ENCODE data around the gene ACSF3.

ACSF3 gene

GRCh38 chr16:89055894-89056555 is 37.6 kb upstream of the ACSF3 start:
- no peak overlapping the region for H3K9ac ChIP-seq (ENCODE audit: low read depth in 1 of 2, low read length in 2 of 2)
- peaks cover 0 to 5% of the 10 kb centered on the region in 2 donors for H3K27me3 ChIP-seq (ENCODE audit: control insufficient read depth in 1 of 2, insufficient read depth in 2 of 2, low read length in 2 of 2)
- H3K4me1 ChIP-seq (ENCODE audit: control insufficient read depth in 1 of 2, insufficient read depth in 2 of 2, low read length in 2 of 2) = no peaks in the 10 kb centered on the region

GRCh38 chr16:89056592-89056991 is 37.1 kb upstream of the ACSF3 start:
- Histone ChIP-seq H3K9ac (ENCODE audit: low read depth in 1 of 2, low read length in 2 of 2) (no peak overlapping the region), H3K27ac (ENCODE audit: low read depth, low read length) (no peak overlapping the region), H3K9me3 (ENCODE audit: control insufficient read depth in 1 of 2, low read length in 2 of 2) (no peaks in the 10 kb centered on the region), H3K4me3 (ENCODE audit: low read depth in 1 of 2, low read length in 2 of 2) (no peak overlapping the region), H3K27me3 (ENCODE audit: control insufficient read depth in 1 of 2, insufficient read depth in 2 of 2, low read length in 2 of 2) (peaks cover 0 to 5% of the 10 kb centered on the region in 2 donors), H3K36me3 (ENCODE audit: control insufficient read depth in 1 of 2, insufficient read depth in 2 of 2, low read length in 2 of 2) (no peaks in the 10 kb centered on the region), H3K4me1 (ENCODE audit: control insufficient read depth in 1 of 2, insufficient read depth in 2 of 2, low read length in 2 of 2) (no peaks in the 10 kb centered on the region)

More at GRCh38 chr16:89055894-89056555, 37.6 kb upstream of the ACSF3 start:
- Histone ChIP-seq H3K4me3 (ENCODE audit: low read depth in 1 of 2, low read length in 2 of 2) (no peak overlapping the region), H3K36me3 (ENCODE audit: control insufficient read depth in 1 of 2, insufficient read depth in 2 of 2, low read length in 2 of 2) (no peaks in the 10 kb centered on the region), H3K9me3 (ENCODE audit: control insufficient read depth in 1 of 2, low read length in 2 of 2) (no peaks in the 10 kb centered on the region), H3K27ac (ENCODE audit: low read depth, low read length) (no peak overlapping the region)

- H3K27me3 ChIP-seq (ENCODE audit: control insufficient read depth in 1 of 2, insufficient read depth in 2 of 2, low read length in 2 of 2) = peaks cover 0 to 5% of the 10 kb centered on the region in 2 donors
- no peak overlapping the region for H3K27ac ChIP-seq (ENCODE audit: low read depth, low read length)
- no peak overlapping the region for H3K4me3 ChIP-seq (ENCODE audit: low read depth in 1 of 2, low read length in 2 of 2)
- H3K9me3 ChIP-seq (ENCODE audit: control insufficient read depth in 1 of 2, low read length in 2 of 2) = no peaks in the 10 kb centered on the region
- no peaks in the 10 kb centered on the region for H3K36me3 ChIP-seq (ENCODE audit: control insufficient read depth in 1 of 2, insufficient read depth in 2 of 2, low read length in 2 of 2)
- no peaks in the 10 kb centered on the region for H3K4me1 ChIP-seq (ENCODE audit: control insufficient read depth in 1 of 2, insufficient read depth in 2 of 2, low read length in 2 of 2)
- H3K9ac ChIP-seq (ENCODE audit: low read depth in 1 of 2, low read length in 2 of 2) = no peak overlapping the region
These were observed 35.9 kb upstream of the ACSF3 start for GRCh38 chr16:89057738-89058137.

- Histone ChIP-seq H3K4me1 (ENCODE audit: control insufficient read depth in 1 of 2, insufficient read depth in 2 of 2, low read length in 2 of 2) (no peaks in the 10 kb centered on the region), H3K4me3 (ENCODE audit: low read depth in 1 of 2, low read length in 2 of 2) (no peak overlapping the region), H3K27me3 (ENCODE audit: control insufficient read depth in 1 of 2, insufficient read depth in 2 of 2, low read length in 2 of 2) (peaks cover 0 to 4% of the 10 kb centered on the region in 2 donors), H3K27ac (ENCODE audit: low read depth, low read length) (no peak overlapping the region), H3K9me3 (ENCODE audit: control insufficient read depth in 1 of 2, low read length in 2 of 2) (no peaks in the 10 kb centered on the region), H3K36me3 (ENCODE audit: control insufficient read depth in 1 of 2, insufficient read depth in 2 of 2, low read length in 2 of 2) (no peaks in the 10 kb centered on the region), H3K9ac (ENCODE audit: low read depth in 1 of 2, low read length in 2 of 2) (no peak overlapping the region)
These were observed 34.8 kb upstream of the ACSF3 start for GRCh38 chr16:89058812-89059211.

- H3K27ac ChIP-seq (ENCODE audit: low read depth, low read length) = no peak overlapping the region
These were observed 33.4 kb upstream of the ACSF3 start for GRCh38 chr16:89060207-89060794.

GRCh38 chr16:89061086-89061485 is 32.6 kb upstream of the ACSF3 start:
- Histone ChIP-seq H3K27me3 (ENCODE audit: control insufficient read depth in 1 of 2, insufficient read depth in 2 of 2, low read length in 2 of 2) (no peaks in the 10 kb centered on the region), H3K9ac (ENCODE audit: low read depth in 1 of 2, low read length in 2 of 2) (no peak overlapping the region), H3K4me3 (ENCODE audit: low read depth in 1 of 2, low read length in 2 of 2) (no peak overlapping the region), H3K9me3 (ENCODE audit: control insufficient read depth in 1 of 2, low read length in 2 of 2) (no peaks in the 10 kb centered on the region), H3K4me1 (ENCODE audit: control insufficient read depth in 1 of 2, insufficient read depth in 2 of 2, low read length in 2 of 2) (no peaks in the 10 kb centered on the region), H3K27ac (ENCODE audit: low read depth, low read length) (no peak overlapping the region), H3K36me3 (ENCODE audit: control insufficient read depth in 1 of 2, insufficient read depth in 2 of 2, low read length in 2 of 2) (no peaks in the 10 kb centered on the region)

More at GRCh38 chr16:89060207-89060794, 33.4 kb upstream of the ACSF3 start:
- Histone ChIP-seq H3K4me1 (ENCODE audit: control insufficient read depth in 1 of 2, insufficient read depth in 2 of 2, low read length in 2 of 2) (no peaks in the 10 kb centered on the region), H3K27me3 (ENCODE audit: control insufficient read depth in 1 of 2, insufficient read depth in 2 of 2, low read length in 2 of 2) (no peaks in the 10 kb centered on the region), H3K4me3 (ENCODE audit: low read depth in 1 of 2, low read length in 2 of 2) (no peak overlapping the region), H3K36me3 (ENCODE audit: control insufficient read depth in 1 of 2, insufficient read depth in 2 of 2, low read length in 2 of 2) (no peaks in the 10 kb centered on the region), H3K9me3 (ENCODE audit: control insufficient read depth in 1 of 2, low read length in 2 of 2) (no peaks in the 10 kb centered on the region), H3K9ac (ENCODE audit: low read depth in 1 of 2, low read length in 2 of 2) (no peak overlapping the region)

GRCh38 chr16:89061590-89062380 is 31.9 kb upstream of the ACSF3 start:
- Histone ChIP-seq H3K4me1 (ENCODE audit: control insufficient read depth in 1 of 2, insufficient read depth in 2 of 2, low read length in 2 of 2) (no peaks in the 10 kb centered on the region), H3K36me3 (ENCODE audit: control insufficient read depth in 1 of 2, insufficient read depth in 2 of 2, low read length in 2 of 2) (no peaks in the 10 kb centered on the region), H3K27me3 (ENCODE audit: control insufficient read depth in 1 of 2, insufficient read depth in 2 of 2, low read length in 2 of 2) (peaks cover 0 to 4% of the 10 kb centered on the region in 2 donors), H3K27ac (ENCODE audit: low read depth, low read length) (no peak overlapping the region), H3K9me3 (ENCODE audit: control insufficient read depth in 1 of 2, low read length in 2 of 2) (no peaks in the 10 kb centered on the region), H3K9ac (ENCODE audit: low read depth in 1 of 2, low read length in 2 of 2) (no peak overlapping the region), H3K4me3 (ENCODE audit: low read depth in 1 of 2, low read length in 2 of 2) (no peak overlapping the region)

- H3K36me3 ChIP-seq (ENCODE audit: control insufficient read depth in 1 of 2, insufficient read depth in 2 of 2, low read length in 2 of 2) = no peaks in the 10 kb centered on the region
These were observed 31.0 kb upstream of the ACSF3 start for GRCh38 chr16:89062389-89063345.

GRCh38 chr16:89063768-89064320 is 29.8 kb upstream of the ACSF3 start:
- no peak overlapping the region for H3K27ac ChIP-seq (ENCODE audit: low read depth, low read length)
- no peaks in the 10 kb centered on the region for H3K9me3 ChIP-seq (ENCODE audit: control insufficient read depth in 1 of 2, low read length in 2 of 2)
- H3K9ac ChIP-seq (ENCODE audit: low read depth in 1 of 2, low read length in 2 of 2) = no peak overlapping the region
- H3K4me1 ChIP-seq (ENCODE audit: control insufficient read depth in 1 of 2, insufficient read depth in 2 of 2, low read length in 2 of 2) = no peaks in the 10 kb centered on the region
- H3K36me3 ChIP-seq (ENCODE audit: control insufficient read depth in 1 of 2, insufficient read depth in 2 of 2, low read length in 2 of 2) = no peaks in the 10 kb centered on the region
- H3K4me3 ChIP-seq (ENCODE audit: low read depth in 1 of 2, low read length in 2 of 2) = no peak overlapping the region
- H3K27me3 ChIP-seq (ENCODE audit: control insufficient read depth in 1 of 2, insufficient read depth in 2 of 2, low read length in 2 of 2) = peaks cover 4 to 6% of the 10 kb centered on the region in 2 donors

More at GRCh38 chr16:89062389-89063345, 31.0 kb upstream of the ACSF3 start:
- Histone ChIP-seq H3K4me3 (ENCODE audit: low read depth in 1 of 2, low read length in 2 of 2) (no peak overlapping the region), H3K27ac (ENCODE audit: low read depth, low read length) (no peak overlapping the region), H3K4me1 (ENCODE audit: control insufficient read depth in 1 of 2, insufficient read depth in 2 of 2, low read length in 2 of 2) (no peaks in the 10 kb centered on the region), H3K9me3 (ENCODE audit: control insufficient read depth in 1 of 2, low read length in 2 of 2) (no peaks in the 10 kb centered on the region), H3K27me3 (ENCODE audit: control insufficient read depth in 1 of 2, insufficient read depth in 2 of 2, low read length in 2 of 2) (peaks cover 2 to 4% of the 10 kb centered on the region in 2 donors), H3K9ac (ENCODE audit: low read depth in 1 of 2, low read length in 2 of 2) (no peak overlapping the region)

Data from duodenal mucosa (tissue), 2 donors.